Gastrocnemius medialis (tissue), 4 donors: ENCODE results near the gene MS4A13. TPM values are rescaled to one million over a fixed set of nuclear protein-coding genes. Genes with fewer than 3 reads are reported as not detected.

ENCODE experiments used
- ATAC-seq, 2 donors: fragments of 150-250 bp; one replicate each; pipeline ENCODE4 v1.9.1; 2016
- DNase-seq, 2 donors: peaks; one replicate each; pipeline ENCODE4 v3.0.0-alpha.2; 2019
- H3K27ac ChIP-seq, 4 donors: fragments of 200-600 bp; sonication (generic); 1 replicate in 1 of 4; 2 replicates in 3 of 4; pipeline ENCODE4 v1.5.1; 2016 to 2018; ENCODE audit warnings: mild to moderate bottlenecking in 2 of 4, moderate library complexity in 1 of 4
- H3K27me3 ChIP-seq, 3 donors: fragments of 200-600 bp; sonication (generic) in 2 of 3; 1 replicate in 1 of 3; 2 replicates in 2 of 3; pipeline versions ENCODE4 v1.5.1 to v1.6.0; 2016 to 2019; ENCODE audit warnings: mild to moderate bottlenecking in 1 of 3, moderate library complexity in 1 of 3
- H3K36me3 ChIP-seq, 2 donors: fragments of 200-600 bp; sonication (generic) in 1 of 2; one replicate each; pipeline ENCODE4 v1.5.1; 2017 to 2018
- H3K4me1 ChIP-seq, 2 donors: fragments of 200-600 bp; sonication (generic) in 1 of 2; one replicate each; pipeline ENCODE4 v1.5.1; 2016 to 2017; ENCODE audit warnings: mild to moderate bottlenecking in 2 of 2
- H3K4me3 ChIP-seq, 4 donors: fragments of 200-600 bp; sonication (generic) in 3 of 4; 1 replicate in 1 of 4; 2 replicates in 3 of 4; pipeline ENCODE4 v1.5.1; 2016 to 2019; ENCODE audit warnings: mild to moderate bottlenecking in 2 of 4
- H3K9me3 ChIP-seq, 3 donors: fragments of 200-600 bp; sonication (generic) in 2 of 3; 1 replicate in 1 of 3; 2 replicates in 2 of 3; pipeline ENCODE4 v1.5.1; 2016 to 2019
- CTCF ChIP-seq, 5 experiments: fragments of 450-650 bp in 3 of 5; fragments of 200-600 bp in 2 of 5; sonication (generic) in 2 of 5; IDR thresholded peaks in 4 of 5; conservative IDR thresholded peaks in 1 of 5; 1 replicate in 4 of 5; 2 replicates in 1 of 5; pipeline ENCODE4 v1.5.1; 2016 to 2019; ENCODE audit warnings: antibody characterized with exemption in 5 of 5, mild to moderate bottlenecking in 3 of 5, moderate library complexity in 3 of 5
- POLR2A ChIP-seq, 2 donors: fragments of 450-650 bp; IDR thresholded peaks; one replicate each; pipeline ENCODE4 v1.6.1; 2017; ENCODE audit warnings: antibody characterized with exemption in 2 of 2, mild to moderate bottlenecking in 2 of 2, moderate library complexity in 2 of 2
- in situ Hi-C, 4 donors: fragments of 200-750 bp; cut with MboI; loops; one replicate each; pipeline versions ENCODE4 v1.15.0 to v1.8.0; 2017; ENCODE audit warnings: low sequenced_read_pairs in 4 of 4
- intact Hi-C: fragments of 100-400 bp; cut with DNase I; formaldehyde crosslinking; loops from one replicate; pipeline ENCODE4 v1.15.1; 2023; ENCODE audit warnings: low total_unique reads
- total RNA-seq, 4 donors: library from RNA; depleted of rRNA; stranded (reverse); fragments of >200 nt; gene quantifications; one replicate each; pipeline versions ENCODE4 v1.1.0 to v1.2.3, GENCODE V29; 2016

MS4A13 gene
- total RNA-seq, 4 donors from 2014 or later, result not detected

- no peak overlapping the region for H3K27ac ChIP-seq
- no peaks in the 10 kb centered on the region for H3K36me3 ChIP-seq
- H3K4me3 ChIP-seq, result no peak overlapping the region
- TF ChIP-seq POLR2A (IDR thresholded peaks at IDR 0.05) (no peak), CTCF (IDR thresholded peaks at IDR 0.05 in 4 of 5, conservative IDR thresholded peaks at IDR 0.05 in 1 of 5) (no peak)
- no peaks in the 10 kb centered on the region for H3K9me3 ChIP-seq
- H3K4me1 ChIP-seq, result no peaks in the 10 kb centered on the region
- in situ Hi-C loops, result no loop called here
- ATAC-seq (no peak), DNase-seq (no peak)
- H3K27me3 ChIP-seq, result no peaks in the 10 kb centered on the region
- intact Hi-C loops, result no loop called here
Measured at GRCh38 chr11:60563553-60564235, 48.5 kb downstream of the MS4A13 start.

- DNase-seq (no peak), ATAC-seq (no peak)
- H3K27me3 ChIP-seq, result no peaks in the 10 kb centered on the region
- no peak overlapping the region for H3K27ac ChIP-seq
- TF ChIP-seq POLR2A (IDR thresholded peaks at IDR 0.05) (no peak), CTCF (IDR thresholded peaks at IDR 0.05 in 4 of 5, conservative IDR thresholded peaks at IDR 0.05 in 1 of 5) (no peak)
- no peaks in the 10 kb centered on the region for H3K4me1 ChIP-seq
- H3K4me3 ChIP-seq, result no peak overlapping the region
- in situ Hi-C loops, result no loop called here
- no peaks in the 10 kb centered on the region for H3K36me3 ChIP-seq
- H3K9me3 ChIP-seq, result no peaks in the 10 kb centered on the region
- intact Hi-C loops, result no loop called here
Measured at GRCh38 chr11:60566776-60567175, 51.6 kb downstream of the MS4A13 start.

- H3K27ac ChIP-seq, result no peak overlapping the region
- no peaks in the 10 kb centered on the region for H3K4me1 ChIP-seq
- intact Hi-C loops (no loop called here), in situ Hi-C loops (no loop called here)
- DNase-seq (no peak), ATAC-seq (no peak)
- no peaks in the 10 kb centered on the region for H3K9me3 ChIP-seq
- no peaks in the 10 kb centered on the region for H3K36me3 ChIP-seq
- H3K27me3 ChIP-seq, result no peaks in the 10 kb centered on the region
- TF ChIP-seq POLR2A (IDR thresholded peaks at IDR 0.05) (no peak), CTCF (IDR thresholded peaks at IDR 0.05 in 4 of 5, conservative IDR thresholded peaks at IDR 0.05 in 1 of 5) (no peak)
- no peak overlapping the region for H3K4me3 ChIP-seq
Measured at GRCh38 chr11:60570970-60571369, 55.8 kb downstream of the MS4A13 start.

GRCh38 chr11:60589611-60590010, 74.4 kb downstream of the MS4A13 start:
- no peak for ATAC-seq
- intact Hi-C loops, result no loop called here

More at GRCh38 chr11:60589611-60590010, 74.4 kb downstream of the MS4A13 start:
- H3K36me3 ChIP-seq, result no peaks in the 10 kb centered on the region
- no peak for TF ChIP-seq POLR2A (IDR thresholded peaks at IDR 0.05)
- no peak for TF ChIP-seq CTCF (IDR thresholded peaks at IDR 0.05 in 4 of 5, conservative IDR thresholded peaks at IDR 0.05 in 1 of 5)
- H3K27me3 ChIP-seq, result no peaks in the 10 kb centered on the region
- DNase-seq, result no peak
- in situ Hi-C loops, result no loop called here
- no peaks in the 10 kb centered on the region for H3K9me3 ChIP-seq
- no peaks in the 10 kb centered on the region for H3K4me1 ChIP-seq
- H3K4me3 ChIP-seq, result no peak overlapping the region
- H3K27ac ChIP-seq, result no peak overlapping the region

Other genes starting within 250 kb of the MS4A13 start
- 10 to 100 TPM in 1 of 4 donors, 1 to 10 TPM in 3; 5.8 to 15.6 (median 8.4) TPM for gene MS4A4A, start 234.7 kb upstream of the MS4A13 start, total RNA-seq
- not detected for gene MS4A6E, start 188.1 kb upstream of the MS4A13 start, total RNA-seq
- 1 to 10 TPM; 2.5 to 8.9 (median 7.4) TPM for gene MS4A7, start 136.9 kb upstream of the MS4A13 start, total RNA-seq
- gene MS4A14, start 118.9 kb upstream of the MS4A13 start, total RNA-seq, result under 1 TPM; 0.10 to 0.56 (median 0.27) TPM
- not detected for gene MS4A5, start 85.8 kb upstream of the MS4A13 start, total RNA-seq
- gene MS4A1, start 59.5 kb upstream of the MS4A13 start, total RNA-seq, result under 1 TPM in 1 of 4 donors, not detected in 3; 0.10 TPM
- under 1 TPM in 1 of 4 donors, not detected in 3; 0.75 TPM for gene MS4A12, start 22.6 kb upstream of the MS4A13 start, total RNA-seq
- under 1 TPM in 2 of 4 donors, not detected in 2; 0.36 to 0.44 TPM for gene MS4A8, start 184.2 kb downstream of the MS4A13 start, total RNA-seq
- gene MS4A18, start 209.3 kb downstream of the MS4A13 start, total RNA-seq, result not detected
- gene MS4A15, start 241.5 kb downstream of the MS4A13 start, total RNA-seq, result not detected